ENCODE measurements around the gene MAST1.

The MAST1 gene

GRCh38 chr19:12864721-12865715 lies 26.7 kb downstream of the MAST1 start:
- no peak for DNase-seq (ENCODE audit: low read depth, low spot score)
- no peak overlapping the region for H3K4me3 ChIP-seq (ENCODE audit: low read length)

- H3K4me3 ChIP-seq (ENCODE audit: low read length): no peak overlapping the region
- DNase-seq (ENCODE audit: low read depth, low spot score): no peak
Measured at GRCh38 chr19:12865746-12866415, 27.6 kb downstream of the MAST1 start.

GRCh38 chr19:12866416-12867119 lies 28.3 kb downstream of the MAST1 start:
- H3K4me3 ChIP-seq (ENCODE audit: low read length): no peak overlapping the region
- no peak for DNase-seq (ENCODE audit: low read depth, low spot score)

GRCh38 chr19:12867120-12868099 lies 29.1 kb downstream of the MAST1 start:
- no peak overlapping the region for H3K4me3 ChIP-seq (ENCODE audit: low read length)

GRCh38 chr19:12868540-12869112 lies 30.3 kb downstream of the MAST1 start:
- no peak overlapping the region for H3K4me3 ChIP-seq (ENCODE audit: low read length)
- peak; percentile 45 for DNase-seq (ENCODE audit: low read depth, low spot score)

More at GRCh38 chr19:12867120-12868099, 29.1 kb downstream of the MAST1 start:
- no peak for DNase-seq (ENCODE audit: low read depth, low spot score)

- no peak for DNase-seq (ENCODE audit: low read depth, low spot score)
- no peak overlapping the region for H3K4me3 ChIP-seq (ENCODE audit: low read length)
Measured at GRCh38 chr19:12871681-12872080, 33.4 kb downstream of the MAST1 start.

GRCh38 chr19:12872255-12872654 lies 33.9 kb downstream of the MAST1 start:
- no peak overlapping the region for H3K4me3 ChIP-seq (ENCODE audit: low read length)
- DNase-seq (ENCODE audit: low read depth, low spot score): no peak

- DNase-seq (ENCODE audit: low read depth, low spot score): peak; percentile 54
- no peak overlapping the region for H3K4me3 ChIP-seq (ENCODE audit: low read length)
Measured at GRCh38 chr19:12872941-12873890, 34.9 kb downstream of the MAST1 start.

- no peak for DNase-seq (ENCODE audit: low read depth, low spot score)
- H3K4me3 ChIP-seq (ENCODE audit: low read length): no peak overlapping the region
Measured at GRCh38 chr19:12873891-12874745, 35.8 kb downstream of the MAST1 start.

GRCh38 chr19:12875086-12875485 lies 36.8 kb downstream of the MAST1 start:
- no peak for DNase-seq (ENCODE audit: low read depth, low spot score)
- no peak overlapping the region for H3K4me3 ChIP-seq (ENCODE audit: low read length)

GRCh38 chr19:12880551-12881171 lies 42.3 kb downstream of the MAST1 start:
- H3K4me3 ChIP-seq (ENCODE audit: low read length): peak overlapping the region; percentile 75
- DNase-seq (ENCODE audit: low read depth, low spot score): no peak

GRCh38 chr19:12881172-12881808 lies 43.0 kb downstream of the MAST1 start, which contains the start of gene DNASE2:
Gene DNASE2 (minus strand): TSS chr19:12881449. CDS start chr19:12881375, 74 bp downstream.
- H3K4me3 ChIP-seq (ENCODE audit: low read length): peak within 1 kb of the TSS; percentile 75
- peak; percentile 88 for DNase-seq (ENCODE audit: low read depth, low spot score)

- DNase-seq (ENCODE audit: low read depth, low spot score): no peak
- H3K4me3 ChIP-seq (ENCODE audit: low read length): no peak overlapping the region
Measured at GRCh38 chr19:12882589-12882988, 44.3 kb downstream of the MAST1 start.

- no peak for DNase-seq (ENCODE audit: low read depth, low spot score)
- H3K4me3 ChIP-seq (ENCODE audit: low read length): no peak overlapping the region
Measured at GRCh38 chr19:12884202-12884601, 45.9 kb downstream of the MAST1 start.

- DNase-seq (ENCODE audit: low read depth, low spot score): no peak
- H3K4me3 ChIP-seq (ENCODE audit: low read length): peak overlapping the region; percentile 46; the same call in 1 of the 2 replicates
Measured at GRCh38 chr19:12884627-12884925, 46.3 kb downstream of the MAST1 start.
